CD14-positive monocyte (primary cell): ENCODE measurements around the gene LTB4R. TPM values are rescaled to one million over a fixed set of nuclear protein-coding genes. Genes with fewer than 3 reads are reported as not detected.
A peak's percentile ranks its signal among the peaks of the same experiment; 100 is the strongest.

Experiments used
- DNase-seq, 3 donors: peaks; one replicate each; pipeline ENCODE4 v3.0.0-alpha.2; 2011 to 2022
- H2AFZ ChIP-seq: 2 replicates; pipeline ENCODE4 v1.6.0; 2012; ENCODE audit warnings: mild to moderate bottlenecking, low read depth, low read length, inconsistent platforms; ENCODE audit not compliant: insufficient read depth, poor library complexity, severe bottlenecking
- H3K27ac ChIP-seq, 2 donors: 1 replicate in 1 of 2; 2 replicates in 1 of 2; pipeline ENCODE4 v1.5.1; 2012 to 2013; ENCODE audit warnings: low read length in 2 of 2, control low read depth in 1 of 2, inconsistent platforms in 1 of 2, low read depth in 1 of 2, mild to moderate bottlenecking in 1 of 2
- H3K27me3 ChIP-seq, 2 donors: one replicate each; pipeline versions ENCODE4 v1.6.0 to v1.6.1; 2011 to 2013; ENCODE audit warnings: low read length in 2 of 2; ENCODE audit not compliant: control insufficient read depth in 2 of 2, insufficient read depth in 2 of 2
- H3K36me3 ChIP-seq, 2 donors: replicated peaks in 1 of 2; 1 replicate in 1 of 2; 2 replicates in 1 of 2; pipeline versions ENCODE4 v1.5.1 to v1.6.1; 2012 to 2013; ENCODE audit warnings: low read length in 2 of 2, control low read depth in 1 of 2, inconsistent platforms in 1 of 2, mild to moderate bottlenecking in 1 of 2; ENCODE audit not compliant: insufficient read depth in 2 of 2, control insufficient read depth in 1 of 2
- H3K4me1 ChIP-seq, 2 donors: 1 replicate in 1 of 2; 2 replicates in 1 of 2; pipeline versions ENCODE4 v1.5.1 to v1.6.1; 2012 to 2013; ENCODE audit warnings: low read length in 2 of 2, control low read depth in 1 of 2, inconsistent platforms in 1 of 2, mild to moderate bottlenecking in 1 of 2, moderate library complexity in 1 of 2; ENCODE audit not compliant: insufficient read depth in 2 of 2, control insufficient read depth in 1 of 2
- H3K4me2 ChIP-seq: replicated peaks from 2 replicates; pipeline ENCODE3; 2012; ENCODE audit warnings: low read length, moderate library complexity, mild to moderate bottlenecking; ENCODE audit not compliant: poor library complexity, severe bottlenecking; ENCODE audit errors: extremely low read depth
- H3K4me3 ChIP-seq, 3 experiments: fragments of 200-600 bp in 1 of 3; sonication (generic) in 1 of 3; replicated peaks in 1 of 3; 1 replicate in 2 of 3; 2 replicates in 1 of 3; pipeline ENCODE4 v1.5.1; 2011 to 2013; ENCODE audit warnings: low read length in 3 of 3, mild to moderate bottlenecking in 3 of 3, control low read depth in 2 of 3, low read depth in 2 of 3, inconsistent platforms in 1 of 3, moderate library complexity in 1 of 3
- H3K79me2 ChIP-seq: 2 replicates; pipeline ENCODE4 v1.6.0; 2012; ENCODE audit warnings: mild to moderate bottlenecking, control low read depth, inconsistent platforms, low read length, moderate library complexity; ENCODE audit not compliant: insufficient read depth
- H3K9ac ChIP-seq: 2 replicates; pipeline ENCODE4 v1.6.0; 2017; ENCODE audit warnings: low read length, mild to moderate bottlenecking; ENCODE audit not compliant: insufficient read depth, poor library complexity, severe bottlenecking
- H3K9me3 ChIP-seq, 2 donors: replicated peaks in 1 of 2; 1 replicate in 1 of 2; 2 replicates in 1 of 2; pipeline versions ENCODE4 v1.5.1 to v1.6.1; 2012 to 2013; ENCODE audit warnings: low read length in 2 of 2, control low read depth in 1 of 2; ENCODE audit not compliant: control insufficient read depth in 1 of 2, insufficient read depth in 1 of 2
- H4K20me1 ChIP-seq: 2 replicates; pipeline ENCODE4 v1.6.0; 2012; ENCODE audit warnings: mild to moderate bottlenecking, low read length, control low read depth, moderate library complexity; ENCODE audit not compliant: insufficient read depth
- H3K27ac Mint-ChIP-seq, 7 donors: one replicate each; pipeline ENCODE4 v1.8.0; 2020; ENCODE audit warnings: mild to moderate bottlenecking in 7 of 7, mixed read lengths in 7 of 7, moderate library complexity in 6 of 7, inconsistent platforms in 2 of 7
- H3K27me3 Mint-ChIP-seq, 3 donors: one replicate each; pipeline ENCODE4 v1.8.0; 2021 to 2022; ENCODE audit warnings: low read depth in 3 of 3, mild to moderate bottlenecking in 3 of 3, mixed read lengths in 3 of 3, moderate library complexity in 3 of 3, inconsistent platforms in 1 of 3
- H3K36me3 Mint-ChIP-seq, 2 donors: one replicate each; pipeline ENCODE4 v1.8.0; 2020; ENCODE audit warnings: mixed read lengths in 2 of 2, inconsistent platforms in 1 of 2, mild to moderate bottlenecking in 1 of 2
- H3K4me1 Mint-ChIP-seq: one replicate; pipeline ENCODE4 v1.8.0; 2020; ENCODE audit warnings: mild to moderate bottlenecking, mixed read lengths
- H3K4me3 Mint-ChIP-seq, 2 donors: one replicate each; pipeline ENCODE4 v1.8.0; 2020; ENCODE audit warnings: mild to moderate bottlenecking in 2 of 2, mixed read lengths in 2 of 2, moderate library complexity in 1 of 2
- H3K9me3 Mint-ChIP-seq, 7 donors: one replicate each; pipeline ENCODE4 v1.8.0; 2020 to 2022; ENCODE audit warnings: mixed read lengths in 7 of 7, mild to moderate bottlenecking in 6 of 7, moderate library complexity in 6 of 7, inconsistent platforms in 2 of 7
- WGBS: methylation state at CpG from one replicate; pipeline ENCODE4 v1.1.5; 2013; ENCODE audit warnings: missing lambda C conversion rate; ENCODE audit not compliant: insufficient coverage; 5-methylcytosine and 5-hydroxymethylcytosine counted together
- intact Hi-C, 2 donors: fragments of 100-400 bp; cut with micrococcal nuclease; formaldehyde crosslinking; loops; one replicate each; pipeline versions ENCODE4 v1.15.0 to v1.15.1; 2023
- polyA plus RNA-seq, 3 donors: library from polyadenylated mRNA; depleted of rRNA in 1 of 3; unstranded in 2 of 3; stranded (reverse) in 1 of 3; fragments of 300-500 nt in 2 of 3; fragments of >200 nt in 1 of 3; fragmentation: Illumina TruSeq in 2 of 3; gene quantifications; 1 replicate in 2 of 3; 2 replicates in 1 of 3; pipeline ENCODE4 v1.2.3, GENCODE V29; 2012 to 2021
- TF ChIP-seq, protein P1 (sequence below): fragments of 200-600 bp; IDR thresholded peaks from one replicate; pipeline ENCODE4 v1.8.0; 2022; ENCODE audit warnings: antibody characterized with exemption, mild to moderate bottlenecking

LTB4R gene
- polyA plus RNA-seq, 3 donors: 51.5 to 98.5 (median 87.3) TPM

DNA sequence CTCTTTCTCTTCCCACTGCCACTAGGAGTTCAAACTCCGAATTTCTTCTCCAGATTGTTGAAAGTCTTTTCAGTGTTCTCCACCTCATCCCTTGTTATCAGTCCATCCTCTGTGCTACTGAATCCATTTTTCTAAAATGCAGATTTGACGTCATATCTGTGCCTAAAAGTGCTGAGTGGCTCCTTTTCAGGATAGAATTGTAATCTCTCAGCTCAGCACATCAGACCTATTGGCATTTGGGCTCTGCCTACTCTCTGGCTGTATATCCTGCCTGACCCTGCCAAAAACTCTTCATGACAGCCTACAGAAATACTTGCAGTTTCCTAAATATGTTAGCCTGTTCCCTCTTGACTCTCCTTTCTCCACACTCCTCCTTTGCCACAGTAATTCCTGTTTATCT lies 38.8 kb upstream of the LTB4R start:
- Histone ChIP-seq H4K20me1 (no peaks in the 10 kb centered on the region), H3K4me3 (peak overlapping the region in 1 of 3 experiments; percentile 97), H3K36me3 (peaks cover 26 to 28% of the 10 kb centered on the region in 2 donors), H3K4me2 (peak overlapping the region; percentile 85), H3K79me2 (peaks cover 56% of the 10 kb centered on the region), H3K27ac (peak overlapping the region in 1 of 2 donors; percentile 98), H3K9me3 (no peaks in the 10 kb centered on the region), H2AFZ (no peak overlapping the region), H3K27me3 (no peaks in the 10 kb centered on the region), H3K4me1 (peaks cover 66 to 69% of the 10 kb centered on the region in 2 donors), H3K9ac (no peak overlapping the region)
- Mint-ChIP-seq H3K36me3 (peaks cover 23 to 27% of the 10 kb centered on the region in 2 donors), H3K9me3 (peaks cover 0 to 4% (median 0%) of the 10 kb centered on the region in 7 donors), H3K4me1 (peaks cover 61% of the 10 kb centered on the region), H3K4me3 (peak overlapping the region; percentile 30 to 32), H3K27ac (peak overlapping the region; percentile 25 to 96 (median 91)), H3K27me3 (no peaks in the 10 kb centered on the region)
- no peak for DNase-seq
- intact Hi-C loops: no loop called here
- WGBS: 94% methylated on average over 2 of the region's 2 CpGs
- TF ChIP-seq, protein P1, sequence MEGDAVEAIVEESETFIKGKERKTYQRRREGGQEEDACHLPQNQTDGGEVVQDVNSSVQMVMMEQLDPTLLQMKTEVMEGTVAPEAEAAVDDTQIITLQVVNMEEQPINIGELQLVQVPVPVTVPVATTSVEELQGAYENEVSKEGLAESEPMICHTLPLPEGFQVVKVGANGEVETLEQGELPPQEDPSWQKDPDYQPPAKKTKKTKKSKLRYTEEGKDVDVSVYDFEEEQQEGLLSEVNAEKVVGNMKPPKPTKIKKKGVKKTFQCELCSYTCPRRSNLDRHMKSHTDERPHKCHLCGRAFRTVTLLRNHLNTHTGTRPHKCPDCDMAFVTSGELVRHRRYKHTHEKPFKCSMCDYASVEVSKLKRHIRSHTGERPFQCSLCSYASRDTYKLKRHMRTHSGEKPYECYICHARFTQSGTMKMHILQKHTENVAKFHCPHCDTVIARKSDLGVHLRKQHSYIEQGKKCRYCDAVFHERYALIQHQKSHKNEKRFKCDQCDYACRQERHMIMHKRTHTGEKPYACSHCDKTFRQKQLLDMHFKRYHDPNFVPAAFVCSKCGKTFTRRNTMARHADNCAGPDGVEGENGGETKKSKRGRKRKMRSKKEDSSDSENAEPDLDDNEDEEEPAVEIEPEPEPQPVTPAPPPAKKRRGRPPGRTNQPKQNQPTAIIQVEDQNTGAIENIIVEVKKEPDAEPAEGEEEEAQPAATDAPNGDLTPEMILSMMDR: no peak

DNA sequence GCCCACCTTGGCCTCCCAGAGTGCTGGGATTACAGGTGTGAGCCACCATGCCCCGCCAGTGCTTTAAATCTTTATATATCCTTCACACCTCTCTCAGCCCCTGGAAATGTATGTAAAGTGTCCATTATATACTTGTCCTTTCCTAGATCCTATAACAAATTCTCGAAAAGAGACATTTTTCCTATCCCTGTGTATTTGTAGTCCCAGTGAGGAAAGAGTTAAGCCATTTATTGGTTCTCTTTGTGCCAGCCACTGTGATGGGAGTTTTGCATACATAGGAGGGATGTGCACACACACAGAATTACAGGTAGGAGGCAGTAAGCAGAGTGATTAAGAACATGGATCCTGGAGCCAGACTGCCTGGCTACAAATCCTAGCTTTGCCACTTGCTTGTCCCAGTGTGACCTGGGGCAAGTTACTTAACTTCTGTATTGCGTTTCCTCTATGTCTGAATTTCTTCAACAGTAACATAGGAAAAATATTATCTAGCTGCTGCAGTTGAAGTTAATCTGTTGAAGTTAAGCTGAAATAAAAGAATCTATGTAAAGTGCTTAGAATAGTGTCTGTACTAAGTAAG lies 37.8 kb upstream of the LTB4R start:
- Mint-ChIP-seq H3K4me1 (peaks cover 72% of the 10 kb centered on the region), H3K9me3 (peaks cover 0 to 4% (median 0%) of the 10 kb centered on the region in 7 donors), H3K36me3 (peaks cover 17 to 19% of the 10 kb centered on the region in 2 donors), H3K27ac (peak overlapping the region; percentile 90 to 97 (median 95)), H3K27me3 (no peaks in the 10 kb centered on the region), H3K4me3 (peak overlapping the region in 1 of 2 donors; percentile 62)
- Histone ChIP-seq H3K27me3 (no peaks in the 10 kb centered on the region), H4K20me1 (no peaks in the 10 kb centered on the region), H2AFZ (no peak overlapping the region), H3K79me2 (peaks cover 60% of the 10 kb centered on the region), H3K4me3 (peak overlapping the region in 1 of 3 experiments; percentile 53), H3K4me2 (peak overlapping the region; percentile 56), H3K4me1 (peaks cover 76 to 80% of the 10 kb centered on the region in 2 donors), H3K36me3 (peaks cover 15 to 17% of the 10 kb centered on the region in 2 donors), H3K27ac (peak overlapping the region; percentile 79 to 98), H3K9ac (no peak overlapping the region), H3K9me3 (no peaks in the 10 kb centered on the region)
- WGBS: no CpG with 5 or more reads among the region's 3 CpGs
- intact Hi-C loops: no loop called here
- TF ChIP-seq, protein P1: no peak
- DNase-seq: peak; percentile 18 to 59 (median 56)
